HK-2 (cell line): ENCODE data around the gene KCNAB1.

Source experiments
- DNase-seq: peaks from one replicate; pipeline ENCODE4 v3.0.0-alpha.2; 2018; ENCODE audit not compliant: unreplicated experiment

The KCNAB1 gene

GRCh38 chr3:156449710-156450574 is 329.6 kb downstream of the KCNAB1 start:
- DNase-seq, result no peak

DNA sequence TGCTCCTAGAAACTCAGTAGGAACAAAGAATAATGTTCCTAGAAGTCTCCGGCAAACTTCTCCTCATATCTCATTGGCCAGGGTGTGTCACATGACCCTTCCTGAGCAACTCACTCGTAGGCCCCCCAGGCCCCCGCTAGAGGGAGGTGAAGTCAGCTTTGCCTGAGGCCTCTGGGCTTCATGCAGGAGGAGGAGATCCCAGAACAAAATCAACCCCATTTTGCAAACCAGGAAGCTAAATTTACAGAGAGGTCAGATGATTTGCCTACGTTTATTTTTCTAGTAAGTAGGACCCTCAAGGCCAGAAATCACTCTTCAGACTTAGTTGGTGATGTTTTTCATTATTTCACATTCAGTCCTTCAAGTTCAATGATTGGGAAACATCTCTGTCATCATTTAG is 335.5 kb downstream of the KCNAB1 start:
- no peak for DNase-seq

DNA sequence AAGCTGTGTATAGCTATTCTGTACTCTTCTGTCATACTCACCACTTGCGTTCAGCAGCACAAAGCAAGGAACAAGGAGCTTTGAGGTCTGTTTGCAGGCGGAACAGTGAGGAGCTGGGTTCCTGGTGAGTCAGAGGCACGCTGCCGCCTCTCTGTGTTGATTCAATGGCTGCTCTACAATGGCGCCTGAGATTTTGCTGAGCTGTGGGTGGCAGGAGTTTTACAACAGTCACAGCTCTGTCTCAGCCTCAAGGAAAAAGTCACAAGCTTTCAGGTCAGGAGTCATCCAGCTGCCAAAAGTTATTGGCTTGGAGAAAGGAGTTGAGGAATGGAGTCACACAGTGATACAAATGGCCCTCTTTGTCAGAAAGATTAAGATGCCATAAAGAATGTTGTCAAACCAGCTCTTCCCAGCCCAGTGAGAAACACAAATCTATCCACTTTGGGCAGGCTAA is 336.4 kb downstream of the KCNAB1 start:
- DNase-seq, result no peak

GRCh38 chr3:156459434-156459833 is 339.1 kb downstream of the KCNAB1 start:
- no peak for DNase-seq

GRCh38 chr3:156460206-156460611 is 339.8 kb downstream of the KCNAB1 start:
- DNase-seq, result no peak

DNA sequence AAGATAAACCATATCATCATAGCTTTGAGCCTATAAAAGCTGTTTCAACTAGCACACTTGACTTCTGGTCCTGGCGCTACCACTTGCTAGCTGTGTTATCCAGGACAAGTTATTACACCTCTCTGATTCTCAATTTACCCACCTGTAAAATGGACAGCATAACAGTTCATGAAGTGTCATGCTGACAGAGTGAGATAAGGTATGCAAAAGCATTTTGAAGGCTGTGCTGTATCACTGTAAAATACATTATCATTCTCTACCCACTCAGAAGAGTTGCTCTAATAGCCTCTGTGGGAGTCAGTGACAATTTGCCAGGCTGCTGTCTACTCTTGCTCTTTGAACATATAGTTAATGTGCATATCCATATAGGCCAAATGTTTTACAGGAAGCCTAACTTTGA is 341.5 kb downstream of the KCNAB1 start:
- DNase-seq, result no peak

- DNase-seq, result no peak
These were observed 342.7 kb downstream of the KCNAB1 start for GRCh38 chr3:156463123-156463522.

- DNase-seq, result no peak
These were observed 344.8 kb downstream of the KCNAB1 start for GRCh38 chr3:156465194-156465593.

DNA sequence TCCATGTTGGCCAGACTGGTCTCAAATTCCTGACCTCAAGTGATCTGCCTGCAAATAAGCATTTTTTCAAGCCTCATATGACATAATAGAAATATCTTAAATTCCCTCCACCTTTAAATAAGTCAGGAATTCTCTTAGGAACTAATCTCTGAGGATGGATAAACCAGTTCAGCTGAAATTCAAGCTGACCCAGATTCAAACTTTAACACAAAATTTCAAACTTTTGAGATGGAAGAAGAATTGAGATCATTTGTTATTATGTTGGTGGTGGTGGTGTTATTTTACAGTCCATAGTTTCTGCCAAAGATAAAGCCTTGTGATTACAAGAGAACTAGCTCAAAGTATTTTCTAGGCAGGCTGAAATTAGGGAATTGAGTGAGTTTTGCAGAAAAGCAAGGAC is 349.1 kb downstream of the KCNAB1 start:
- no peak for DNase-seq

- no peak for DNase-seq
These were observed 351.1 kb downstream of the KCNAB1 start for GRCh38 chr3:156471431-156471830.

DNA sequence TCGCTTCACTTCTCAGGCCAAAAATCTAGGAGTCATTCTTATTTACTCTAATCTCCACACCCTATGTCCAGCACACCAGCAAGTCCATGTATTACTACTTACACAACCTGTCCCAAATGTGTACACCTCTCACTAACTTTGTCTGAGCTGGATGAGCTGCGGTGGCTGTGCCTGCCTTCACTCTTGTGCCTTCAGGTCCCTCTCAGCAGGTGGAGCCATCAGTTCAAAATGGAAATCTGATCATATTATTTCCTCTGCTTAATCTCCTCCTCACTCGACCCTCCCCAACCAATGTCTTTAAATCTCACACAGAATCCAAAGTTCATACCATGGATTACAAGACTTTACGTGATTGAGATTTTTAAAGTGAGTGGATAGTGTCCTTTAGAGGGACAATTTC is 351.8 kb downstream of the KCNAB1 start:
- DNase-seq, result no peak

DNA sequence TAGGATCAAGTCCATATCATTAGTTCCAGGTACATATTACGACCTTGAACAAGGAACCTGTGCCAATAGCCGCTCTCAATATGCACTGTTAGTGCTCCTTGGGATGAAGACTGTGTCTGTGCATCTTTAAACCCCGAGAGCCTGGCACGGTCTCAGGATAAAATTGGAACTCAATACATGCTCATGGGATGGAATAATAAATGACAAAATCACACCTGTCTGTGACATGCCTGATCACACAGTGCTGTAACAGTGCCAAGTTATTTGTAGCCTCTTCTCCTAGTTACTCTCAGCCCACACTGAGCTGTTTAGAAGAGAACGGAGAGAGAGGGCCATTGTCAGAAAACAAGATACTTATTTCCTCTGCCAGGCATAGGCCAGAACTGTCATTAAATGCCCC is 352.3 kb downstream of the KCNAB1 start:
- DNase-seq, result no peak

DNA sequence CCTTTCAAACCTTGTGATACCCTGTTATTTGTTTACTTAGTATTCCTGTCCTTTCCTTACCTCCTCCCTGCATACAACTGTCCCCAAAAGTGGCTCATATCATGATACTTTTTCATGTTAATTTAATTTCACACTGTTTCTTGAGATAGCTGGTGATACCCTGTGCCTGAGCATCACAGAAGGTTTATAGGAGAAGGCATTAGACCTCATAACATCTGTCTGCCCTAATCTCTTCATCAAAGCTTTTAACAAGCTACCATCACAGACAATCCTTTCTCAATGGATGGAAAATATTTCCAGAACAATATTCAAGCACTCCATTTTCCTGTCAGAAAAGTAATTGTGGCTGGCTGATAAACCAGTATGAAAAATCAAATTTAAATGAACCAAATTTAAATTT is 353.0 kb downstream of the KCNAB1 start:
- no peak for DNase-seq

- no peak for DNase-seq
These were observed 354.4 kb downstream of the KCNAB1 start for GRCh38 chr3:156474560-156475389.

DNA sequence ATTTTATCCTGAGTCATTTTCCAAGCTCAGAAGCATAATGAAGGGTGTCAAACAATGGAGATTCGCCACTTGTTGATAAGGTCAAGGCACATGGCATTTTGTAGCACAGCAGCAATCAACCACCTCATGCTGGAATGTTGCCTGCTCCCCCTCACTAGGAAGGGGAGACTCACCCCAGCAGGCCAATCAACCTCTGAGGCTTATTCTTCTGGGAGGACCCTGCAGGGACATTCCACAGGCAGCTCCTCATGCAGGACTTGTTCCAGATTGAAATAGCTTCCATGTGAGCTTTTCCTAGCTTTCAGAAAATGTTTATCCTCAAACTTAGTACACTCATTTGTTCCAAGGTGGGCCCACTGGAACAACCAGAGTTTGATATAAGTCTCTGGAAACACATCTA is 356.9 kb downstream of the KCNAB1 start:
- no peak for DNase-seq

DNA sequence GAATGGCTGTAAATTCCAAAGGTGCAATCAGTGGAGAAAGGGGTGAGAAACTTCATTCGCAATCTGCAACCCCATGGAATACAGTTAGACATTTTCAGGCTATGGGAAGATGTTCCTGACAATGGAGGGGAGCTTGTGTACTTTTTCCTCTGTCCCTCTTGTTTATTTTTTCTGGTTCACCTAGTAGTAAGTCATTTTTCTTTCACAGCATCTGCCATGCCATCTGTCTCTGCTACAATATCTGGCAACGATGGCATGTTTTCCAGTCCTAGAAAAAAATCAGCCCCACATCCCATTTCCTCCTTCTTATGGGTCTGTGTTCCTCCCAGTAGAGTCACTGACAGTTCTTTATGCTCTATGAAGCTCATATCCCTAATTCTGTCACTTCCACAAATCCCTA is 358.5 kb downstream of the KCNAB1 start:
- no peak for DNase-seq

GRCh38 chr3:156479604-156480003 is 359.2 kb downstream of the KCNAB1 start:
- no peak for DNase-seq

DNA sequence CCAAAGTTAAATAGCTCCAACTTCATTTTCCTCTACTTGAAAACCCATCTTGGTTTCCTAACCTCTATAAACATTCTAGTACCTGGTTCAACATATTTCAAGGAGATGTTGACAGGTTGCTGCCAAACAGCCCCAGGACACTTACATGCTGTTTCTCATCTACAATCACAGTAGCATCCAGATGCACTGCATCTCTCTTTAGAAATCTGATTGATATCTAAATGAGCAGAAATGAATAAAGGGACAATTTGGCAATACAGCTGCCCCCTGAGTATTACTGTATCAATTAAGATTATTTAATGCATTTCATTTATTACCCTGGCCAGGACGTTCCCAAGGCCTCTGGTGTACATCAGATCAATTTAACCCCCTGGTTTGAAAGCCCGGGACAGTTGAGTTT is 360.6 kb downstream of the KCNAB1 start:
- DNase-seq, result no peak

- no peak for DNase-seq
These were observed 362.6 kb downstream of the KCNAB1 start for GRCh38 chr3:156483002-156483401.

DNA sequence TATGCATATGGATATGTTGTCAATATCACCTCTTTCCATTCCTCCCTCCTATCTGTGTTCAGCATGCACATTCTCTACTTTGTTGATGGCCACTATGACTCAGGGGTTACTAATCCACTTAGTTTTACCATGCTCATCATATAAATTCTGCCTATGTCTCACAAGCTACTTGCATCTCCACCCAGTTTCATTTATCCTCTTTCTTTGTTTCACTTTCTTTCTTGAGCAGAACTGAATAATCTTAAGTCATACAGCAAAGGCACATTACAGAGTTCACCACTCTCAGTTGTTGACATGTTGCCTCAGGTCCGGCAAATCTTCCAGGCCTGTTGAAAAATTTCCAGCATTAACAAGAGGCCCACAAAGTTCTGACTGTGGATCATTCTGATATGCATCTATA is 363.0 kb downstream of the KCNAB1 start:
- no peak for DNase-seq

DNA sequence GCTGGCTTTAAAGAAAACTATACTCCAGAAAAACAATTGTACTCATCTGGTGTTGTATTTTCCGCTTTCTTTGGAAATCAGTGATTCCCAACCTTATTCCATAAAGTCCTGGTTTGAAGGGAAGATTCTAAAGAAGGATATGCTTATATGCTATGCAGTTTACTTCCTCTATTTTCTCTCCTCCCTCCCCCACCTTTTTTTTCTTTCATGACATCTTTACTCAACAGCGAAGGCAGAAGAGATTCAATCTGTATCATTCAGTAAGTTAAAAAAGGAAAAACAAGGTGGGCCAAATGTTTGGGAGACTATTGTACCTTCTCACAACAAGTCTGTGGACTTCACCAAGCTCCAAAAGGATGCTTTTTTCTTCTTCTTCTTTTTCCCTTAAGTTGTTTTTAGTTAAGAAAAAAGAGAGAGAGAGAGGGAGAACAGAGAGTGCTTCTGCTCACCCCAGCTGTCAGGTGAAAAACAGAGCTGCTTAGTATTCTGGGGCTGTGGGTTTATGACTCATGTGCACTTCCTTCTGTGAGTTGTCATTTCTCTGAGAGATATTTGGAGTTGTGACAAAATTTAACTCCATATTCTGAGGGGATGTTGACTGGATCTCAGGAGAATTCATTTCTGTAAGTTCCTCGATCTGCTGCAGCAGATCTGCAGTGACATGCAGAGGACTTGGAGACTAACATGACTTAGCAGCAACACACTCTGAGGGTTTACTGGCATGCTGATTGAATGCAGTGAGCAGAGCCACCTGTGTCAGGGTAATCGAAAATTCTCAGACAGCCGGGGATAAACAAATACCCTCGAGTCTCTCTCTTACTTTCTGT is 363.8 kb downstream of the KCNAB1 start:
- DNase-seq, result no peak

GRCh38 chr3:156488767-156489166 is 368.4 kb downstream of the KCNAB1 start:
- DNase-seq, result no peak
